ENCODE data around the gene PES1. TPM values are rescaled to one million over a fixed set of nuclear protein-coding genes. Genes with fewer than 3 reads are reported as not detected.
"Not testable (repeated sequence)": the region's sequence is repeated elsewhere in the genome, so short reads cannot be mapped to it uniquely, and the experiment has no call there.

The PES1 gene
- total RNA-seq, 1 donor from 2014 or later: 21.6 TPM

DNA sequence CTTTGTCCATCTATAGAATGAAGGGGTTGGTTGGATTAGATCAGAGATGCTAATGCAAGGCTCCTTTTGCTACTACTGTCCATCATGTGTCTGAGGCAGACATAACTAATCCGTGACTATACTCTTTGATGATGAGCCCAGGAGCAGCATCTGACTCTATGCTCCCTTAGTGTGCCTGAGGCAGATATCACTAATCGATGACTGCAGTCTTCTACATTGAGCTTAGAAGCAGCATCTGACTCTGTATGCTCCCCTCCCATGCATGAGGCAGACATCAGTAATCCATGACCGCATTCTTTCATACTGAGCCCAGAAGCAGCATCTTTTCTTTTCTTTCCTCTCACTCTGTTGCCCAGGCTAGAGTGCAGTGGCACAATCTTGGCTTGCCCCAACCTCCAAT lies 19.5 kb upstream of the PES1 start:
- intact Hi-C loops (cut with micrococcal nuclease): no loop called here
- no peak for DNase-seq
- no peak for ATAC-seq

DNA sequence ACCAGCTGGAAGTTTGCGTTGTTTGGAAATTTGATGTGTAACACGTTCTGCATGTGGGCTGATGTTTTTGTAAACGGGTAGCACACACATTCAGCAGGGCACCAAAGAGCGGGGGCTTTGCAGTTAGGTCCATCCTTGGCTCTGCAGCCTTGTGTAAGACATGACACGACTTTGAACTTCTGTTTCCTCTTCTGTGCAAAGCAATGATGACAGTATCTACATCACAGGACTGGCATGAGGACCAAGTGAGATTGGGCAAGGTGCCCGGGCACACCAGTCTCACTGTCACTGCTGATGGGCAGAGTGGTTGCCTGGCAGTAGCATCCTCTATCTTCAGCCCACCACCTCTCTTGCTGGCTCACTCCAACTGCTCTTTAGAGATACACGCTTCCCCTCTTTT lies 18.6 kb upstream of the PES1 start:
- no peak for ATAC-seq
- intact Hi-C loops (cut with micrococcal nuclease): no loop called here
- DNase-seq: peak; percentile 57

DNA sequence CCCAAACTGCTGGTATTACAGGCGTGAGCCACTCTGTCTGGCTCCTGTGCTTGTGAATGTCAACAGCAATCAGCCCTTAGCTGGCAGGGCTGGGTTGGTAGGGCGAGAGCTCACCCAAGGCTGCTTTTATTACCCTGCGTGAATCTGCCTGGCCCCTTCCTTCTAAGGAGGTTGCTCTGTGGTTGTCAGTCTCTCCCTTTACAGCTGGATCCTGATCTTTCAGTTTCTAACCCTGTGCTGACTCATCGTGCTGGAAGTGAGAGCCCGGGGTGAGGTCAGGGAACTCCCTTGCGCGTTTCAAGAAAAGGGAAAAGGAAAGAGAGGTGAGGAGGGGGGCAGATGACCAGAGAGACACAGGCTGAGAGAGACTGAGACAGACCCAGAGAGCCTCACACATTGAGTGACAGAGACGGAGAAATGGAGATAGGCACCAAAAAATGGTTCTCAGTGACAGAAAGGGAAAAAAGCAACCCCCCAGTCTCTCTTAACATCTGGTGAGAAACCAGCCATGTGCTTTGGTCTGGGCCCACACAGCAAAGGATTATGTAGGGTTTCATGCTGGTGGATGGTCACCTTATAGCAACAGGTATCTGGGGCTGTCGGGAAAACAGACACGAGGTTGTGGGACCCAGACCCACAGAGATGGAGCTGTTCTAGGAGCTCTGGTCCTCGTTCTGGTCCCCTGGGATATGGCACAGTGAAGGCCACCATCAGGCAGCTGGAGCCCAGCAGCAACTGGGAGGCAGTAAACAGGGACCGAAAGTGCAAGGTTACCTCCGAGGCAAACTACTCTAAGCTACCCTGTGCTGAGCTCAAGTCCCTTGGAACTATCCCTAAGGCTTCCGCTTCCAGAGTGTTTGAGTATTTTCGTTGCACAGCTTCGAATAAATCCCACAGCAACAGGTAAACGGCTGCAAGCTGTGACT lies 17.8 kb upstream of the PES1 start:
- DNase-seq: peak; percentile 35
- intact Hi-C loops (cut with micrococcal nuclease): no loop called here
- peak; percentile 53 for ATAC-seq

GRCh38 chr22:30607939-30608338 lies 16.2 kb upstream of the PES1 start:
- DNase-seq: peak; percentile 16
- no peak for ATAC-seq
- intact Hi-C loops (cut with micrococcal nuclease): no loop called here

DNA sequence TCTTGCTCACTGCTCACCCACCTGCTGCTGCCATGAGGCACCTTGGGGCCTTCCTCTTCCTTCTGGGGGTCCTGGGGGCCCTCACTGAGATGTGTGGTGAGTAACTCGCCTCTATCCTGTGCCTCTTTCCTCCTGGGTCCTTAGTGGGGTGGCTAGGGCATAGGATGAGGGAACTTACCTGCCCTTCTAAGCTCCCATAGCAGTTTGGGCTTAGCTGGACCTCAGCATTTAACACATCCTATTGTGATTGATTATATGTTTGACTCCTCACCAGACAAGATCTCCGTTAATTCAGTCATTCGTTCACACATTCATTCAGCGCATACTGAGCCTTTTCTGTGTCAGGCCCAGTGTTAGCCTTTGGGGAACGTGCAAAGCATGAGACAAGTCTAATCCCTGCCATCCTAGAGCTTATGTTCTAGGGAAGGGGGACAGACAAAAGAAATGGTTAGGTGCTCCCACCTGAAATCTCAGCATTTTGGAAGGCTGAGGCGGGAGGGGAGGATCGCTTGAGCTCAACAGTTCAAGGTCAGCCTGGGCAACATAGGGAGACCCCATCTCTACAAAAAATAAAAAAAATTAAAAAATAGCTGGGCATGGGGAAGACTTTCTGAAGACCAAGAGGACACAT lies 15.7 kb upstream of the PES1 start:
- DNase-seq: peak; percentile 10
- intact Hi-C loops (cut with micrococcal nuclease): no loop called here
- ATAC-seq: no peak

DNA sequence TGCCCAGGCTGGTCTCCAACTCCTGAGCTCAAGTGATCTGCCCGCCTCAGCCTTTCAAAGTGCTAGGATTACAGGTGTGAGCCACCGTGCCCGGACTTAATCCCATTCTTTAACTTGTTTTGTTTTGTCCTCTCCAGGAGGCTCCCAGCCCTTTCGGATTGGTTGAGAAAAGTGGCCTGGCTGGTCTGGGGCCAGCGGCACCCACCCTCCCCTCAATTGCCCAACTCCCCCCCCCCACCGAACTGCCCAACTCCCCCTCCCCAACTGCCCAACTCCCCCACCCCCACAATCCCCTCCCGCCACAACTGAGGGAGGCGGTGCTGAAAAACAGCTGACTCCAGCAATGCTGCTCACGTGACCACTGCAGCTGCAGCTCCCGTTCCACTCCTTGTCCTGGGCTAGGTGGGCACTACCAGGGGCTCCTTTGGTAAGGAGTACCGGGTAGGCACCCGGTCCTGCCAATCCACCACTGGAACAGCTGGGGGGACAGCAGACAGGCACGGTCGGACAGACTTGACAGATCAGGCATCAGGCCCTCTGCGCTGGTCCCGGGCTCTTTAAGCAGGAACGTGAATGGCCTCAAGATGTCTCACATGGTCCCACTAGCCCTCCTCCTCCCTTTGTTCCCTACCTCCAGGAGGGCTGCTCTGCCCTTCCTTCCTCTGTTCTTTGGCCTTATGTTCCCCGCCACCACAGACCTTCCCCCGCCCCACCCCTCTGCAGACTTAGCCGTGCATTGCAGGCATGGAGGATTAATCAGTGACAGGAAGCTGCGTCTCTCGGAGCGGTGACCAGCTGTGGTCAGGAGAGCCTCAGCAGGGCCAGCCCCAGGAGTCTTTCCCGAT lies 15.0 kb upstream of the PES1 start, which contains the start of gene TCN2:
TSS of gene TCN2 (plus strand) at position 720 of the 845 bp plus-strand sequence. CDS start 158 bp downstream, outside the sequence.
- DNase-seq (peak; percentile 72), ATAC-seq (peak; percentile 85)
- intact Hi-C loops (cut with micrococcal nuclease): no loop called here

DNA sequence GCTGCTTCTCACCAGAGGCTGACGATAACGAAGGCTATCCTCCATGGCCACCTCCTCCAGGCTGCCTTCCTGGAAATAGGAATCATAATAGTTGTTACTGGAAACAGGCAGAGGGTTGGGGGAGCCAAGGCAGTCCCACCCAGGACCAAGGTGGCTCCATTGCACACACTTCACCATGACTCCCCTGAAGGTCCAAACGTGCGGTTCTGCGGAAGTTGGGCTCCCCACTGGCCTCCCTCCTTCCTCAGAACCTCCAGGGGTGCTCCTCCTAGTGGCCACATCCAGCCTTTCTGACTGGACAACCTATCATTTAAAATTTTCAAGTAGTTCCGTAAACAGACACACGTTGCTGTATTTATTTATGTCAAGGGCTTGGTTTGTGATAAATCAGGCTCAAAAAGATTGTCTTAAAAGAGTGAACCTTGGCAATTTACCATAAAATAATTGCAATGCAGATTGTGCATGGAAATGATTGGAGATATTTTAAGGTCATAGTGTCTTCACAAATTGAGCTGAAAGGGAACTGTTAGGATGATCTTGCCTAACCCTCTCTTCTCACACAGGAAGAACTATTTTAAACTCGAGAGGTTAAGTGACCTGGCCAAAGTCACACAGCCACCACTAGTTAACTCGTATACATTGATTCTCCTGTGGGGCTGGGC lies 13.9 kb upstream of the PES1 start:
- DNase-seq (peak; percentile 53), ATAC-seq (peak; percentile 29)
- intact Hi-C loops (cut with micrococcal nuclease): no loop called here

- DNase-seq (no peak), ATAC-seq (no peak)
- intact Hi-C loops (cut with micrococcal nuclease): no loop called here
Observed at GRCh38 chr22:30604723-30605122, 13.0 kb upstream of the PES1 start.

DNA sequence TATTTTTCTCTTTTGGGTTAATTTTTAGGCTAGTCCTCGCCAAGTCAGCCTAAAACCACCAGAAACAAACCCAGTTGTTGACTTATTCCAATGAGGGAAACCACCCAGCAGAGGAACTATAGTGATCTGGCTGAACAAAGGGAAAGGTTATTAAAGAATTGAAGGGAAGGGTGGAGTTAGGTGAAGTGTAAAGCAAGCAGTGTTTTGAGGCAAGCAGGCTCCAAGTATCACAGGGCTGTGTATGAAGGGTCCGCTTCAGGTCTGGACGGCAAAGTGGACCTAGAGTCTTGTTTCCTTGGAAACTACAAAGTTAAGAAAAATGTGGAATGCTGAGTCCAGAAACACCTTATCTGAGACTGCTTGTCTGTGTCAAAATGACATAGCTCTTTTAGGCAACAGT lies 12.1 kb upstream of the PES1 start:
- DNase-seq: no peak
- ATAC-seq: no peak
- intact Hi-C loops (cut with micrococcal nuclease): no loop called here

- ATAC-seq (no peak), DNase-seq (no peak)
- intact Hi-C loops (cut with micrococcal nuclease): no loop called here
Observed at GRCh38 chr22:30602049-30602448, 10.3 kb upstream of the PES1 start.

GRCh38 chr22:30601464-30601863 lies 9.8 kb upstream of the PES1 start:
- intact Hi-C loops (cut with micrococcal nuclease): no loop called here

DNA sequence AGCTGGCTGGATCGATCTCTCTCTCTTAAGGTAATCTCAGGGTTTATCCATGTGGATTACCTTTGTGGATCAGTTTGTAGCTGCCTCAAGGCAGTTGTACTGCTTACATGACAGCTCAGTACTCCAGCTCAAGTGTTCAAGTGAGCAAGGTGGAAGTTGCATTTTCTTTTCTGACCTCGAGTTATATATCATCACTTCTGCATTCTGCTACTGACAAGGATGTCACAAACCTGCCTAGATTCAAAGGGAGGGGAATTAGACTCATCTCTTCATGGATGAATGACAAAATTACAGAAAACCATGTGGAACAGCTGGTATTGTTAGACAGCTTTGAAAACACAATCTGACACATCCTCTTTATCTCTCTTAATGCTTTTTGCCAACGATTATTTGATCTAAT lies 9.2 kb upstream of the PES1 start:
- intact Hi-C loops (cut with micrococcal nuclease): no loop called here
- DNase-seq: no peak
- no peak for ATAC-seq

More at GRCh38 chr22:30601464-30601863, 9.8 kb upstream of the PES1 start:
- ATAC-seq: no peak
- no peak for DNase-seq

- ATAC-seq (no peak), DNase-seq (no peak)
- intact Hi-C loops (cut with micrococcal nuclease): no loop called here
Observed at GRCh38 chr22:30598986-30599385, 7.3 kb upstream of the PES1 start.

- no peak for ATAC-seq
- peak; percentile 10 for DNase-seq
- intact Hi-C loops (cut with micrococcal nuclease): no loop called here
Observed at GRCh38 chr22:30596886-30597285, 5.2 kb upstream of the PES1 start.

DNA sequence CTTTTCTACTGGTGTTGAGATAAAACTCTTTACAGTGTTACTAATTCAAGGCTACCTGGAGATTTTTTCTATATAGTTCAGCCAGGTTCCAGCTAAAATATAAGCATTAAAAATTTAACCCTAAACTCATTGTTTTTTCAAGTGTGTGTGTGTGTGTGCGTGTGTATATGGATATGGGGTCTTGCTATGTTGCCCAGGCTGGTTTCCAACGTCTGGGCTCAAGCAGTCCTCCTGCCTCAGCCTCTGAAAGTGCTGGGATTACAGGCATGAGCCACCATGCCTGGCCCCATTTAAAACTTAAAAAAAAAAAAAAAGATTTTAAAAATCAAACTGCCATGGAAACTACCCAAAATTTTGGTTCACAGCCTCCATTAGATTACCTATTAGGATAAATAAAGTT lies 4.5 kb upstream of the PES1 start:
- DNase-seq: no peak
- ATAC-seq: no peak
- intact Hi-C loops (cut with micrococcal nuclease): no loop called here

- intact Hi-C loops (cut with micrococcal nuclease); DNase-seq; ATAC-seq: not testable (repeated sequence)
Observed at GRCh38 chr22:30592360-30592713, 627 bp upstream of the PES1 start.

- DNase-seq (no peak), ATAC-seq (no peak)
- intact Hi-C loops (cut with micrococcal nuclease): no loop called here
Observed at GRCh38 chr22:30591191-30591587, 521 bp downstream of the PES1 start.

DNA sequence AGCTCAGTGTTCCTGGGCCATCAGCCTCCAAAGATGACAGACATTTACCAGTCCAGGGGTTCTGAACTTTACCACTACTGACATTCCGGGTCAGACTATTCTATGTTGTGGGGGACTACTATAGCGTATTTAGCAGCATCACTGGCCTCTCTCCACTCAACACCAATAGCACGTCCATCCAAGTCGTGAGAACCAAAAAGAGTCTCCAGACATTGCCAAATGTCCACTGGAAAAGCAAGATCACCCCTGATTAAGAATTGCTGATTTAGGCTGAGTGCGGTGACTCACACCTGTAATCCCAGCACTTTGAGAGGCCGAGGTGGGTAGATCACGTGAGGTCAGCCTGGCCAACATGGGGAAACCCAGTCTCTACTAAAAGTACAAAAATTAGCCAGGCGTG lies 5.3 kb downstream of the PES1 start:
- DNase-seq (no peak), ATAC-seq (no peak)
- intact Hi-C loops (cut with micrococcal nuclease): no loop called here

DNA sequence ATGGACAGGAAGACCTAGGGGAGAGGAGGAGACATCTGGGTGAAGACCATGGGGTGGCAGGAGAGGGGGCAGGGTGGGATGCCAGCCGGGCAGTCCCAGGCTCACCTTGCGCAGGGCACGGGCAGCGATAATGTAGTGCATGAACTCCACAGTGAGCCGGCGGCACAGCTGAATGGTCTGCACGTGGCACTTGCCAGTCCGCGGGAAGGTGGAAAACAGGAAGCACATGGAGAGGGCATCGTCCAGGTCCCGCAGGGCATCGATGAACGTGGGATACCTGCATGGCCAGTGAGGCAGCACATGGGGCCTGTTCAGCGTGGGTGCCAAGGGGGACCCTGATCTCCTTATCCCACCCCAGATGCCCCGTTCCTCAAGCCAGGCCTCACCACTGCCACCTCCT lies 7.3 kb downstream of the PES1 start:
- ATAC-seq: no peak
- intact Hi-C loops (cut with micrococcal nuclease): no loop called here
- no peak for DNase-seq

All from left ventricle myocardium superior (tissue), 1 donor.